Measurements from ENCODE around the gene TMEM221. TPM values are rescaled to one million over a fixed set of nuclear protein-coding genes. Genes with fewer than 3 reads are reported as not detected.
A peak's percentile ranks its signal among the peaks of the same experiment; 100 is the strongest.

TMEM221 gene
- total and polyA plus RNA-seq, 10 of the 15 experiments (the other 5 are each of a cell fraction or from before 2014, with no cell fraction given), result 0.04 to 0.24 TPM; not detected in 8

DNA sequence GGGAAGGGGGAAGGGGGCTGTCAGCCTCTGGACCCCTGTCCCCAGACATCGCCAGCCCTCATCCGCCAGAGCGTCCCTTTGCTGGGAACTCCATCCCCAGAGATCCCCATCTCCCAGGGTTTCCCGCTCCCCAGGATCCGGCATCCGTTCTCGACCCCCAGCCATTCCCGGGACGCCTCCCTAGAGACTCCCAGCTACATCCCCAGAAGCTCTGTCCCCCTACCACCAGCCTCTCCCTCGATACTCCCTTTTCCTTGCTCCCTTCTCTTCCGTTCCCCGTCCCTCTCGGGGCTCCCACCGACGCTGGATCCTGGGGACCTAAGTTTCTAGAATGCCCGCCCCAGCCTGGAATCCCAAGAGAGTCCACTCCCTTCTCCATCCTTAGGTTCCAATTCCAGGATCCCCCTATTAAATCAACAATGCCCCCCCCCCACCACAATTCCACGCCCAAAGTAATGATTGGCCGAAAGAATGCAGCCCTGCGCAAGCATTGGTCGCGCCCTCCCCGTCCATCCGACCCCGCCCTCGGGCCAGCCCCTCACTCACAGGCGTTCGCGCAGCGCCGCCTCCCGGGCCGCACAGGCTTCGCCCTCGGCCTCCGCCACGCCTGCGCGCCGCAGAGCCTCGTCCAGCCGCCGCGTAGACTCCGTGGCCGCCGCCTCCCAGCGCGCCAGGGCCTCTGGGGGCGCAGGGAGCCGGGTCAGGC, 57.6 kb downstream of the TMEM221 start:
- Histone ChIP-seq H4K20me1 (ENCODE audit: control insufficient read depth, insufficient read depth) (no peaks in the 10 kb centered on the region), H3K9ac (ENCODE audit: control insufficient read depth, insufficient read depth, low read length) (no peak overlapping the region), H3K27me3 (replicated peaks in 1 of 2; ENCODE audit: control insufficient read depth in 2 of 2, insufficient read depth in 2 of 2, low read length in 1 of 2) (peaks cover 2 to 3% of the 10 kb centered on the region in 2 experiments; a peak in 3 of 4 replicates), H3K4me3 (peak overlapping the region; percentile 72), H3K27ac (ENCODE audit: control insufficient read depth, insufficient read depth) (no peak overlapping the region), H3K79me2 (ENCODE audit: control insufficient read depth, insufficient read depth, low read length) (no peaks in the 10 kb centered on the region), H3K4me1 (ENCODE audit: control insufficient read depth, insufficient read depth, low read length) (peaks cover 9% of the 10 kb centered on the region), H3K36me3 (ENCODE audit: control insufficient read depth in 2 of 2, insufficient read depth in 2 of 2, low read length in 1 of 2) (no peaks in the 10 kb centered on the region), H2AFZ (ENCODE audit: control insufficient read depth, low read depth, low read length) (peak overlapping the region; percentile 77), H3K4me2 (ENCODE audit: control insufficient read depth, insufficient read depth) (peak overlapping the region; percentile 94), H3K9me3 (replicated peaks; ENCODE audit: control insufficient read depth, insufficient read depth, low read length) (no peaks in the 10 kb centered on the region; the same call in 1 of the 3 replicates)
- POLR2A ChIA-PET, result no interaction called here
- in situ Hi-C loops (cut with MboI), result no loop called here
- intact Hi-C loops (cut with micrococcal nuclease; ENCODE audit: unreplicated experiment), result no loop called here
- FAIRE-seq, result no peak
- WGBS (ENCODE audit: insufficient coverage, insufficient replicate concordance, low lambda C conversion rate, missing lambda C conversion rate), result 5% methylated on average over 49 of the region's 50 CpGs
- no TSS peak for BruUV-seq (replicated peaks)
- SMC1A ChIA-PET (ENCODE audit: uncharacterized antibody, unreplicated experiment), result interaction anchor here (0.7 to 7.5 kb wide), 2 partner anchors 44 to 93 kb away, joined by 3 to 69 read pairs; no protein-coding TSS in a partner anchor
- DNase-seq (ENCODE audit: low read depth, low spot score), result no peak
- CTCF ChIA-PET, result interaction anchor here (0.8 to 9.4 kb wide), 7 partner anchors 15 to 133 kb away, joined by 3 to 170 read pairs (median 4); partner anchors contain the start of genes MRPL34 and USHBP1
- RAD21 ChIA-PET (ENCODE audit: unreplicated experiment), result interaction anchor here (0.6 to 1.5 kb wide), 2 partner anchors 47 to 81 kb away, joined by 3 to 4 read pairs; partner anchors contain the start of gene DDA1
- peak; percentile 98 for ATAC-seq
- TF ChIP-seq MTA3 (IDR thresholded peaks at IDR 0.05; ENCODE audit: borderline replicate concordance, low read length), result no peak
- TF ChIP-seq, protein P1, sequence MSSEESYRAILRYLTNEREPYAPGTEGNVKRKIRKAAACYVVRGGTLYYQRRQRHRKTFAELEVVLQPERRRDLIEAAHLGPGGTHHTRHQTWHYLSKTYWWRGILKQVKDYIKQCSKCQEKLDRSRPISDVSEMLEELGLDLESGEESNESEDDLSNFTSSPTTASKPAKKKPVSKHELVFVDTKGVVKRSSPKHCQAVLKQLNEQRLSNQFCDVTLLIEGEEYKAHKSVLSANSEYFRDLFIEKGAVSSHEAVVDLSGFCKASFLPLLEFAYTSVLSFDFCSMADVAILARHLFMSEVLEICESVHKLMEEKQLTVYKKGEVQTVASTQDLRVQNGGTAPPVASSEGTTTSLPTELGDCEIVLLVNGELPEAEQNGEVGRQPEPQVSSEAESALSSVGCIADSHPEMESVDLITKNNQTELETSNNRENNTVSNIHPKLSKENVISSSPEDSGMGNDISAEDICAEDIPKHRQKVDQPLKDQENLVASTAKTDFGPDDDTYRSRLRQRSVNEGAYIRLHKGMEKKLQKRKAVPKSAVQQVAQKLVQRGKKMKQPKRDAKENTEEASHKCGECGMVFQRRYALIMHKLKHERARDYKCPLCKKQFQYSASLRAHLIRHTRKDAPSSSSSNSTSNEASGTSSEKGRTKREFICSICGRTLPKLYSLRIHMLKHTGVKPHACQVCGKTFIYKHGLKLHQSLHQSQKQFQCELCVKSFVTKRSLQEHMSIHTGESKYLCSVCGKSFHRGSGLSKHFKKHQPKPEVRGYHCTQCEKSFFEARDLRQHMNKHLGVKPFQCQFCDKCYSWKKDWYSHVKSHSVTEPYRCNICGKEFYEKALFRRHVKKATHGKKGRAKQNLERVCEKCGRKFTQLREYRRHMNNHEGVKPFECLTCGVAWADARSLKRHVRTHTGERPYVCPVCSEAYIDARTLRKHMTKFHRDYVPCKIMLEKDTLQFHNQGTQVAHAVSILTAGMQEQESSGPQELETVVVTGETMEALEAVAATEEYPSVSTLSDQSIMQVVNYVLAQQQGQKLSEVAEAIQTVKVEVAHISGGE (CRISPR knock-in tag; IDR thresholded peaks at IDR 0.05), result no peak
- no peak; the same call in 1 of the 2 replicates for TF ChIP-seq RUNX3 (IDR thresholded peaks at IDR 0.05; ENCODE audit: low read length)
- TF ChIP-seq POU2F2 (IDR thresholded peaks at IDR 0.05; ENCODE audit: borderline replicate concordance, low read depth, low read length), result no peak
- TF ChIP-seq RCOR1 (conservative IDR thresholded peaks at IDR 0.05; ENCODE audit: low read depth, low read length), result no peak
- TF ChIP-seq SIX5 (IDR thresholded peaks at IDR 0.05; ENCODE audit: low read depth, low read length, severe bottlenecking), result no peak
- TF ChIP-seq JUND (IDR thresholded peaks at IDR 0.05; ENCODE audit: low read depth, low read length), result no peak
- no peak for TF ChIP-seq SREBF1 (IDR thresholded peaks at IDR 0.05; ENCODE audit: low read length)
- TF ChIP-seq, protein P2, sequence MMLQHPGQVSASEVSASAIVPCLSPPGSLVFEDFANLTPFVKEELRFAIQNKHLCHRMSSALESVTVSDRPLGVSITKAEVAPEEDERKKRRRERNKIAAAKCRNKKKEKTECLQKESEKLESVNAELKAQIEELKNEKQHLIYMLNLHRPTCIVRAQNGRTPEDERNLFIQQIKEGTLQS (IDR thresholded peaks at IDR 0.05; ENCODE audit: borderline replicate concordance, extremely low read depth, low read depth, low read length), result no peak
- no peak for TF ChIP-seq SUZ12 (IDR thresholded peaks at IDR 0.05; ENCODE audit: unreplicated experiment)
- TF ChIP-seq, protein P3, sequence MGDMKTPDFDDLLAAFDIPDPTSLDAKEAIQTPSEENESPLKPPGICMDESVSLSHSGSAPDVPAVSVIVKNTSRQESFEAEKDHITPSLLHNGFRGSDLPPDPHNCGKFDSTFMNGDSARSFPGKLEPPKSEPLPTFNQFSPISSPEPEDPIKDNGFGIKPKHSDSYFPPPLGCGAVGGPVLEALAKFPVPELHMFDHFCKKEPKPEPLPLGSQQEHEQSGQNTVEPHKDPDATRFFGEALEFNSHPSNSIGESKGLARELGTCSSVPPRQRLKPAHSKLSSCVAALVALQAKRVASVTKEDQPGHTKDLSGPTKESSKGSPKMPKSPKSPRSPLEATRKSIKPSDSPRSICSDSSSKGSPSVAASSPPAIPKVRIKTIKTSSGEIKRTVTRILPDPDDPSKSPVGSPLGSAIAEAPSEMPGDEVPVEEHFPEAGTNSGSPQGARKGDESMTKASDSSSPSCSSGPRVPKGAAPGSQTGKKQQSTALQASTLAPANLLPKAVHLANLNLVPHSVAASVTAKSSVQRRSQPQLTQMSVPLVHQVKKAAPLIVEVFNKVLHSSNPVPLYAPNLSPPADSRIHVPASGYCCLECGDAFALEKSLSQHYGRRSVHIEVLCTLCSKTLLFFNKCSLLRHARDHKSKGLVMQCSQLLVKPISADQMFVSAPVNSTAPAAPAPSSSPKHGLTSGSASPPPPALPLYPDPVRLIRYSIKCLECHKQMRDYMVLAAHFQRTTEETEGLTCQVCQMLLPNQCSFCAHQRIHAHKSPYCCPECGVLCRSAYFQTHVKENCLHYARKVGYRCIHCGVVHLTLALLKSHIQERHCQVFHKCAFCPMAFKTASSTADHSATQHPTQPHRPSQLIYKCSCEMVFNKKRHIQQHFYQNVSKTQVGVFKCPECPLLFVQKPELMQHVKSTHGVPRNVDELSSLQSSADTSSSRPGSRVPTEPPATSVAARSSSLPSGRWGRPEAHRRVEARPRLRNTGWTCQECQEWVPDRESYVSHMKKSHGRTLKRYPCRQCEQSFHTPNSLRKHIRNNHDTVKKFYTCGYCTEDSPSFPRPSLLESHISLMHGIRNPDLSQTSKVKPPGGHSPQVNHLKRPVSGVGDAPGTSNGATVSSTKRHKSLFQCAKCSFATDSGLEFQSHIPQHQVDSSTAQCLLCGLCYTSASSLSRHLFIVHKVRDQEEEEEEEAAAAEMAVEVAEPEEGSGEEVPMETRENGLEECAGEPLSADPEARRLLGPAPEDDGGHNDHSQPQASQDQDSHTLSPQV (IDR thresholded peaks at IDR 0.05), result 0 out of 2 replicates have a peak, but pooled peaks have one; percentile 64
- no peak for TF ChIP-seq ZNF274 (IDR thresholded peaks at IDR 0.05; ENCODE audit: insufficient read depth, insufficient read length)
- peak in 1 of 2 experiments; percentile 28; a peak in 1 of 4 replicates for TF ChIP-seq SRF (IDR thresholded peaks at IDR 0.05; ENCODE audit: low read depth in 2 of 2, low read length in 2 of 2)
- no peak for TF ChIP-seq MXI1 (IDR thresholded peaks at IDR 0.05; ENCODE audit: low read depth, low read length)
- no peak for TF ChIP-seq ESRRA (IDR thresholded peaks at IDR 0.05; ENCODE audit: low read length)
- no peak for TF ChIP-seq WRNIP1 (IDR thresholded peaks at IDR 0.05; ENCODE audit: borderline replicate concordance, low read depth, low read length)
